ACC112 (cell line): ENCODE measurements around the gene ATP9A.
"Not testable (repeated sequence)": the region's sequence is repeated elsewhere in the genome, so short reads cannot be mapped to it uniquely, and the experiment has no call there.

Experiments used
- H2AFZ ChIP-seq: fragments of 200-600 bp; sonication (generic); one replicate; pipeline ENCODE4 v1.6.0; 2017; ENCODE audit warnings: antibody characterized with exemption, low read length; ENCODE audit not compliant: unreplicated experiment
- H3K27ac ChIP-seq: fragments of 200-600 bp; sonication (generic); 2 replicates; pipeline ENCODE4 v1.5.1; 2014; ENCODE audit warnings: low read depth, mild to moderate bottlenecking, antibody characterized with exemption, low read length, moderate library complexity
- H3K27me3 ChIP-seq: fragments of 200-600 bp; sonication (generic); 2 replicates; pipeline ENCODE4 v1.6.1; 2014; ENCODE audit warnings: mild to moderate bottlenecking, antibody characterized with exemption, low read length, moderate library complexity, mixed read lengths; ENCODE audit not compliant: insufficient read depth
- H3K36me3 ChIP-seq: fragments of 200-600 bp; sonication (generic); 2 replicates; pipeline ENCODE4 v1.6.1; 2016; ENCODE audit warnings: mild to moderate bottlenecking, antibody characterized with exemption, low read length, moderate library complexity, mixed read lengths; ENCODE audit not compliant: insufficient read depth
- H3K4me1 ChIP-seq: fragments of 200-600 bp; sonication (generic); one replicate; pipeline ENCODE4 v1.6.1; 2016; ENCODE audit warnings: low read length, mixed read lengths; ENCODE audit not compliant: insufficient read depth, unreplicated experiment, control insufficient read depth
- H3K4me3 ChIP-seq: fragments of 200-600 bp; sonication (generic); 2 replicates; pipeline ENCODE4 v1.5.1; 2014; ENCODE audit warnings: mild to moderate bottlenecking, low read depth, low read length
- H3K79me2 ChIP-seq: fragments of 200-600 bp; sonication (generic); one replicate; pipeline ENCODE4 v1.6.0; 2016; ENCODE audit warnings: low read length; ENCODE audit not compliant: control insufficient read depth, unreplicated experiment, insufficient read depth

ATP9A gene

GRCh38 chr20:51766994-51767866, 960 bp downstream of the ATP9A start:
- Histone ChIP-seq H2AFZ (peak overlapping the region; percentile 49), H3K36me3 (no peaks in the 10 kb centered on the region), H3K27ac (no peak overlapping the region), H3K4me1 (no peaks in the 10 kb centered on the region), H3K27me3 (no peaks in the 10 kb centered on the region), H3K79me2 (no peaks in the 10 kb centered on the region), H3K4me3 (peak overlapping the region; percentile 77)

- not testable (repeated sequence) for H3K36me3 ChIP-seq, H3K4me3 ChIP-seq, H3K27me3 ChIP-seq, H3K4me1 ChIP-seq, H2AFZ ChIP-seq, H3K27ac ChIP-seq, H3K79me2 ChIP-seq
Measured at GRCh38 chr20:51765381-51765780, 2.8 kb downstream of the ATP9A start.

DNA sequence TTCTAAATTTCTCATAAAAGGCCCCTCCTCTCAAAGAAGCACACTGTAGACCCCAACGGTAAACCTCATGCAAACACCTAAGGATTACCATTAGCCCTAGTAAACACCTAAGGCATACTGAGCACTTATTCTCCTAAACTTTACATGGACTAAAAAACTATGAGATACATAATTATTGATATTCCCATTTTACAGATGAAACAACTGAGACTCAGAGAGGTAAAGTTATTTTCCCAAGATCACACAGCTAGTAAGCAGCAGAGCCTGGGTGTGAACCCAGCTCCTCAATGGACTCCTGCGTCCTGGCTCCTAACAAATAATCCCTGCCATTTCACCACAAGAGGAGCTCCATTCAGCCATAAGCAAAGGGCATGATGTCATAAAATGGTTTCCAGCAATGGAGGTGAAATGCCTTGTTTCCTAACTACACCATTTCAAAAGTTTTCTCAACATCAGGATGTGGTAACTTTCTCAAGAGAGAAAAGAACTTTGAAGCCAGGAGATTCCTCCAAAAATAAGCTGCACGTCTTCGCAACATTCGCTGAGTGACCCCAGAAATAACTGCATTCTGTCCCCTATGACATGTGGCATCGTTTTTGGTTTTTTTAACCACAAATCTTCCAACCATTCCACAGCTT, 4.1 kb downstream of the ATP9A start:
- H3K27ac ChIP-seq = no peak overlapping the region
- H3K36me3 ChIP-seq = no peaks in the 10 kb centered on the region

DNA sequence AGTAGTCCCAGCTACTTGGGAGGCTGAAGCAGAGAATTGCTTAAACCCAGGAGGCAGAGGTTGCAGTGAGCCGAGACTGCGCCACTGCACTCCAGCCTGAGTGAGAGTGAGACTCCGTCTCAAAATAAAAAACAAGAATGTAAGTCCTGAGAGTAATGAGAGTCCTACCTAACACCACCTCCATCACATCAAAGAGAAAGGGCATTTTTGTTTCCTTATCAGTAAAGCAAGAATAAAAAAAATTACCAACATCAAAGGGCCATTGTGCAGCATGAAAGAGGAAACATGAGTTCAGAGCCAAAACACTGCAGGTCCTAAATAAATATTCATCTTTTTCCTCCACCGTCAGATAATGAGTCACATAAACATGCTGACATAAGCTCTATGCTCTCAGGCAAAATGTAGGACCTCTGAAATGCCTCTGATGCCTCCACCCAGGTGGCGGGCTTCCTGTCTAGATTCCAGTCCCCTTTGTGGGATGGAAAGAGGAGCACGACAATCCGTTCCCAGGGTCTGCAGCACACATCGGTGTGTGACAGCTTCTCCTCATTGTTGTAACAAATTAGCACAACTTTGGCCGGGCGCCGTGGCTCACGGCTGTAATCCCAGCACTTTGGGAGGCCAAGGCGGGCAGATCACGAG, 7.2 kb downstream of the ATP9A start:
- Histone ChIP-seq H3K4me3 (no peak overlapping the region), H3K4me1 (no peaks in the 10 kb centered on the region), H3K27me3 (no peaks in the 10 kb centered on the region), H2AFZ (no peak overlapping the region), H3K79me2 (no peaks in the 10 kb centered on the region), H3K27ac (no peak overlapping the region), H3K36me3 (no peaks in the 10 kb centered on the region)

More for the DNA sequence above, 4.1 kb downstream of the ATP9A start:
- H3K4me1 ChIP-seq = no peaks in the 10 kb centered on the region
- no peaks in the 10 kb centered on the region for H3K27me3 ChIP-seq
- H3K79me2 ChIP-seq = no peaks in the 10 kb centered on the region
- H2AFZ ChIP-seq = no peak overlapping the region
- no peak overlapping the region for H3K4me3 ChIP-seq

DNA sequence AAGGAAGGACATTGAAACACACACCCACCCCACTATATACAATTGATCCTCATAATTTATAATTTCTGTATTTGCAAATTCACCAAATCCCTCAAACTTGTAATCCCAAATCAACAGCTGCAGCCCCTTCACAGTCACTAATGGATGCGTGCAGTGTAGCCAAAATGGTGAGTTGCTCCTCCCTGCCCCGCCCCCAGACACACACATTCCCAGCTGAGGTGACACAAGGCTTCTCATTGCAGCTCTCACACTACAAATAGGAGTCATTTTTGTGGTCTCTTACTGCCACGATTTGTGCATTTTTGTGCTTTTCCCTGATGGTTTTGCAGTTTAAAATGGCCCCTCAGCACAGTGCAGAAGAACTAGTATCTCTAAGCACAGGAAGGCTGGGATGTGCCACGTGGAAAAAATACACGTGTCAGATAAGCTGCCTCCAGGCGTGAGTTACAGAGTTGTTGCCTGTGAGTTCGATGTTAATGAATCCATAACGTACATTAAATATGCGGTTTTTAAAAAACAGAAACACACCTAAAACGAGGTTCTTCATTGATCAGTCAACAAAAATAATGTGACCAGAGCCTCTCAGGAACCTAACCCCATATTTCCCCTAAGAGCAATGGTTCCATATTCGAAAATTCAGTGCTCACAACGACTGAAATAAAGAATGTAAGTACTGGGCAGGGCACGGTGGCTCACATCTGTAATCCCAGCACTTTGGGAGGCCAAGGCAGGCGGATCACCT, 8.2 kb downstream of the ATP9A start:
- Histone ChIP-seq H3K79me2 (no peaks in the 10 kb centered on the region), H3K27me3 (no peaks in the 10 kb centered on the region), H2AFZ (no peak overlapping the region), H3K27ac (no peak overlapping the region), H3K4me1 (no peaks in the 10 kb centered on the region), H3K4me3 (no peak overlapping the region), H3K36me3 (no peaks in the 10 kb centered on the region)

- Histone ChIP-seq H3K27ac (no peak overlapping the region), H3K36me3 (no peaks in the 10 kb centered on the region), H3K4me1 (no peaks in the 10 kb centered on the region), H3K79me2 (no peaks in the 10 kb centered on the region), H3K27me3 (no peaks in the 10 kb centered on the region), H3K4me3 (no peak overlapping the region), H2AFZ (no peak overlapping the region)
Measured at GRCh38 chr20:51758978-51759544, 9.1 kb downstream of the ATP9A start.

GRCh38 chr20:51757226-51757625, 11.0 kb downstream of the ATP9A start:
- Histone ChIP-seq H3K79me2 (no peaks in the 10 kb centered on the region), H3K4me1 (peaks cover under 1% of the 10 kb centered on the region), H3K27ac (no peak overlapping the region), H3K36me3 (no peaks in the 10 kb centered on the region), H2AFZ (no peak overlapping the region), H3K27me3 (no peaks in the 10 kb centered on the region), H3K4me3 (no peak overlapping the region)

DNA sequence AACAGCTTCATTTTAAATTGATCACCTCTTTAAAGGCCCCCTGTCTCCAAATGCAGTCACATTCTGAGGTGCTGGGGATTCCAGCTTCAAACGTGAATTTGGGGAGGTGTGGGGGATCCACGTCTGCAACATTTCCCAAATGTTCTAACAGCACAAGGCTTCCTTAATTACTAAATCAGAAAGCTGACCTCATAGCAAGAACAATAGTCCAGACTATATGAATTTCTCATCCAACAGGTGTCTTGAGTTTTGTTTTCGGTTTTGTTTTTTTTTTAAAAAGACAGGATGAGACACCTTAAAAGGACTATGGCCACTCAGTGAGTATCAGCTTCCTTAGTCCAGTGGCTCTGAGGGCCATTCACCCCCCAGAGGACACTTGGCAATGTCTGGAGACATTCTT, 11.5 kb downstream of the ATP9A start:
- Histone ChIP-seq H3K27ac (no peak overlapping the region), H3K27me3 (no peaks in the 10 kb centered on the region), H3K4me3 (no peak overlapping the region), H3K79me2 (no peaks in the 10 kb centered on the region), H3K36me3 (no peaks in the 10 kb centered on the region), H3K4me1 (peaks cover 6% of the 10 kb centered on the region), H2AFZ (no peak overlapping the region)

- not testable (repeated sequence) for H3K4me3 ChIP-seq, H3K36me3 ChIP-seq, H2AFZ ChIP-seq, H3K27me3 ChIP-seq, H3K79me2 ChIP-seq
- H3K4me1 ChIP-seq = peaks cover 23% of the 10 kb centered on the region
- H3K27ac ChIP-seq = peak overlapping the region; percentile 78; the same call in 1 of the 2 replicates
Measured at GRCh38 chr20:51753220-51753619, 15.0 kb downstream of the ATP9A start.

DNA sequence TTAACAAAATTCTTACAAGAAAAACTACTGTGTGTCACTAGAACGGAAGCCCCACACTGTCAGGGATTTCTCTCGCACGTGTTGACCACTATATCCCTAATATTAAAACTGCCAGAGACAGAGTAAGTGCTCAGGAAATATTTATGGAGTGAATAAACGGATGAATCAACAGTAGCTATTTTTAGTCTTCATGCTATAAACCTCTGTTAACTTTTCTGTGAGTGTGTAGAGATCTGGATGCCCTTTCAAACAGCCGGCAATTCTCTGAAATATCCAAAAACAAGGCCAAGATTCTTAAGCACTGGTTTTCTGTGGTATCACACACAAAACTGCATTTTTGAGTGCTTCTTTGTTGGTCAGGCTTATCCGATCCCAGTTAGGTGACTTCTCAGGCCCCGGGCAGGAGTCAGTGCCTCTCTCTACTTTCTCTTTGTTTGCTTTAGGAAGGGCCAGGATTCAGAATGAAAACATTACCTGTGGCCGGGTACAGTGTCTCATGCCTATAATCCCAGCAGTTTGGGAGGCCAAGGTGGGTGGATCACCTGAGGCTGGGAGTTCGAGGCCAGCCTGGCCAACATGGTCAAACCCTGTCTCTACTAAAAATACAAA, 15.7 kb downstream of the ATP9A start:
- Histone ChIP-seq H3K36me3 (no peaks in the 10 kb centered on the region), H3K4me1 (peaks cover 23% of the 10 kb centered on the region), H2AFZ (peak overlapping the region; percentile 10), H3K4me3 (peak overlapping the region; percentile 19), H3K79me2 (no peaks in the 10 kb centered on the region), H3K27ac (peak overlapping the region; percentile 78), H3K27me3 (no peaks in the 10 kb centered on the region)
